Prostate gland (tissue), 2 donors: ENCODE results near the gene KRTAP10-5.

Experiments
- CTCF ChIP-seq, 4 experiments: fragments of 200-600 bp in 2 of 4; fragments of 450-650 bp in 2 of 4; sonication (generic) in 2 of 4; IDR thresholded peaks; 1 replicate in 3 of 4; 2 replicates in 1 of 4; pipeline ENCODE4 v1.5.1; 2016 to 2019; ENCODE audit warnings: antibody characterized with exemption in 4 of 4, mild to moderate bottlenecking in 2 of 4, moderate library complexity in 2 of 4
- POLR2A ChIP-seq: fragments of 450-650 bp; IDR thresholded peaks from one replicate; pipeline ENCODE4 v1.6.1; 2016; ENCODE audit warnings: antibody characterized with exemption, mild to moderate bottlenecking

DNA sequence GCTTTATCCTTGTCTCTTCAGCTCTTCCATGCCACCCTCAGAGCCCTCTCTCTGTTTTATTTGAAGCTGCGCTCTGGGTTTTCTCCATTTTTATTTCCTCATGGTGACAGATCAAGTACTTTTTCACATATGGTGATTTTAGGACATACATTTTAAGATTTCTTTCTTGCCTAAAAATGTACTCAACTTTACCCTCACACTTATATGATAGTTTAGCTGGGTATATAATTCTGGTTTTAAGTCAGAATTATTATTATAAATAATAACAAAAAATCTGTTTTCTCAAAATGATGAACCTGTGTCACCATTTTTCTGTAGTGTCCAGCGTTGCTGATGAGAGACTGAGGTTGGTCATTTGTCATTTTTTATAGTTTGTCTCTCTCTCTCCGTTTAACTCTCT, 754 bp upstream of the KRTAP10-5 start:
- no peak for TF ChIP-seq POLR2A
- TF ChIP-seq CTCF (IDR thresholded peaks at IDR 0.05), result no peak
